Mucosa of gallbladder (tissue), 1 donor: Measurements from ENCODE around the gene TRAF1. TPM values are rescaled to one million over a fixed set of nuclear protein-coding genes. Genes with fewer than 3 reads are reported as not detected.
A peak's percentile ranks its signal among the peaks of the same experiment; 100 is the strongest.

Source experiments
- DNase-seq: peaks from one replicate; pipeline ENCODE4 v3.0.0-alpha.2; 2020; ENCODE audit warnings: low spot score
- total RNA-seq: library from RNA; stranded (reverse); gene quantifications from one replicate; pipeline ENCODE4 v1.2.1, GENCODE V29; 2021
- donor health status: DM: no; HTN: no; CAD: no.

The TRAF1 gene
- total RNA-seq, 1 donor from 2014 or later = 7.9 TPM

DNA sequence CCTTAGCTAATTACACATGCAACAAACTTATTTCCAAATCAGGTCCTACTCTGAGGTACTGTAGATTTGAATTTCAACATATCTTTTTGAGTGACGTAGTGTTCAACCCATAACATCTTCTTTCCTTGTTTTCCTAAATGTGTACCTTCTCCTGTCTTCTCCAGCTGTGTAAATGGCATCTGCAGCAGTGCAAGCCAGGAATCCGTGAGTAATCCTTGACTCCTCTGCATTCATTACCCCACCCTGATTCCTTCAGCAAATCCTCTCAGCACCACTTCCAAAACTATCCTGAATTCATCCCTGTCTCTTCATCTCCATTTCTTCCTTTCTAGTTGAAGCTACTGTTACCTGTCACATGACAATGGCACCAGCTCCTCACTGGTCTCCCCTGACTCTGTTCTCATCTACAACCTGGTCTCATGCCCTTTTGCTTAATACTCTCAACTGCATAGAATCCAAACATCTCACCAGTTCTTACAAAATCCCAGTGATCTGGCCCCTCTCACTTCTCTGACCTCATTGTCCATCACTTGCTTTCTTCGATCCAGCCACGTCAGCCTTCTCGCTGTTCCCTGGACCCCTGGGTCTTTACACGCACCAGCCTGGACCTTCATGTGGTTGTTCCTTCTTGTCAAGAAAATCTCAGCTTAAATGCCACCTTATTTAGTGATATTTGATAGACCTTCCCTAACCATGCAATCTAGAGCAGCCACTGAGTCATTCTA is 14.6 kb upstream of the TRAF1 start:
- DNase-seq = no peak

DNA sequence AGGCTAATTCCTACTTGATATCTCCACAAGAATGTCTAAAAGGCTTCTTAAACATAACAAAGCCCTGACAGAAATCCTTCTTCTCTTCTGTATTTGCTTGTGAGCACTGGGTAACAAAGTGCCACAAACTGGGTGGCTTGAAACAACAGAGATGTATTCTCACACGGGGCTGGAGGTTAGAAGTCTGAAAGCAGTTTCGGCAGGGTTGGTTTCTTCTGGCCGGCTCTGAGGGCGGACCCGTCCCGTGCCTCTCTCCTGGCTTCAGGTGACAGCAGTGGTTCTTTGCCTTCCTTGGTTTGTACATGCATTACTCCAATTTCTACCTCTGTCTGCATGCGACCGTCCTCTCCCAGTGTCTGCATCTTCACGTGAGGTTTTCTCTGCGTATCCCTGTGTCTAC is 14.0 kb upstream of the TRAF1 start:
- no peak for DNase-seq

DNA sequence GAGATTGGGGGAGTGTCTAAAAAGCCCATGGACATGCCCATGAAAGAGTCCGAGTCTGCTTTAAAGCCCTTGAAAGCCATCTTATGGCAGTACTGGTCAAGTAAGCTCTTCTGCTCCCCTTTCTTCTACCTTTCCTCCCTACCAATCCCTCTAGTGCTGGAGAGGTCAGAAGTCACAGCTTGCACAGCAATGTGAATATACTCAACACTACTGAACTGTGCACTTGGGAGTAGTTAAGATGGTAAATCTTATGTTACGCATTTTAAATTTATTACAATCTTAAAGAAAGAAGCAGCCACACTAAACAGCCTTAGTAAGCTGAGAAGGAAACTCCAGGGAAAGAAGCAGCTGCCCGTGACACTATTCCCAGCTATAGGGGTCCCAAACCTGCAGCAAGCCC is 12.3 kb upstream of the TRAF1 start:
- no peak for DNase-seq

DNA sequence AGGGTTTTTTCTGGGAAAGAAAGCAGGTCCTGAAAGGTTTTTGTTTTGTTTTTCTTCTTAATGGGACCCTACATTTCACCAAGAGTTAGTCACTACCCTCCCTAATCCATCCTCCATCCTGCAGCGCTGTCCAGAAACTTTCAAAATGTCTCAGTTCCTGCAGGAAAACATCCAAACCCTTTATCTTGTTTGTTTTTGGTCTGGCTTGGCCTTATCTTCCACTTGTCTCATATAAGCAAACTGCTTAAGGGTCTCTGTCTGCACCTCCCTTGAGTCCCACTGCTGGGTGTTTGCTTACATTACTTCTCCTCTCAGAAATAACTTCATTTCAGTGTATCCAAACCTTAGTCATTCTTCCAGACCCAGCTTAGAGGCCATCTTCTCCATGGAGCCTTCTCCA is 11.0 kb upstream of the TRAF1 start:
- DNase-seq = no peak

DNA sequence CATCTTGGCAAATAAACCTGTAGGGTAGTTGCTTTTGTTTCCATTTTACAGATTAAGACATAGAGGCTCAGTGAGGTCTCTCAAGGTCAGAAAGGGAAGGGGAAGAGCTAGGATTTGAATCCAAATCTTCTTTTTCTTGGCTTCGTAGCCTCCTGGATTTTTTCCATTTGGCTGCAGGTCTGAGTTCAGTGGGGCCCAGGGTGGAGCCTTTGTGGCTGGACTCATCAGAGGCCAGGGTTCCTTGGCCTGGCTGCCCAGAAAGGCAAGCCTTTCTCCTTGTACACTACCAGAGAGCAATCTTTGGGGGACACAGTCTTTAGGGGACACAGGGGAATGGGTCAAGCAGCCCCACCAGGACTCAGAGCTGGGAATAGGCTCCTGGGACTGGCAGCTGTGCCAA is 10.5 kb upstream of the TRAF1 start:
- DNase-seq = no peak

DNA sequence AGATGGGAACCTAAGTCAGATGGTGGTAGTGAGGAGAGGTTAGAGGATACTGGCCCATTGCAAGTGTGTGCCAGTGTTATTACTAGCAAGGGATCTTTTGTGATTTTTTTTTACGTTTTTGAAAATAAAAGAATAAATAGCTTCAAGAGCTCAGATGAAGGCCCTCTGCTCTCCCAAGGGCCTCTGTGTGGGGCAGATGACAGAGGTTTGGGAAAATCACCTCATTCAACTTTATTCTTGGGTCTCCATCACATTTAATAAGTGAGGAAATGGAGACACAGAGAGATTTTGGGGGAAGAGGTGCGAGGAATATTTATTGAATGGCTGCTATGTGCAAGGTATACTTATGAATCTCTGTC is 10.1 kb upstream of the TRAF1 start:
- no peak for DNase-seq

DNA sequence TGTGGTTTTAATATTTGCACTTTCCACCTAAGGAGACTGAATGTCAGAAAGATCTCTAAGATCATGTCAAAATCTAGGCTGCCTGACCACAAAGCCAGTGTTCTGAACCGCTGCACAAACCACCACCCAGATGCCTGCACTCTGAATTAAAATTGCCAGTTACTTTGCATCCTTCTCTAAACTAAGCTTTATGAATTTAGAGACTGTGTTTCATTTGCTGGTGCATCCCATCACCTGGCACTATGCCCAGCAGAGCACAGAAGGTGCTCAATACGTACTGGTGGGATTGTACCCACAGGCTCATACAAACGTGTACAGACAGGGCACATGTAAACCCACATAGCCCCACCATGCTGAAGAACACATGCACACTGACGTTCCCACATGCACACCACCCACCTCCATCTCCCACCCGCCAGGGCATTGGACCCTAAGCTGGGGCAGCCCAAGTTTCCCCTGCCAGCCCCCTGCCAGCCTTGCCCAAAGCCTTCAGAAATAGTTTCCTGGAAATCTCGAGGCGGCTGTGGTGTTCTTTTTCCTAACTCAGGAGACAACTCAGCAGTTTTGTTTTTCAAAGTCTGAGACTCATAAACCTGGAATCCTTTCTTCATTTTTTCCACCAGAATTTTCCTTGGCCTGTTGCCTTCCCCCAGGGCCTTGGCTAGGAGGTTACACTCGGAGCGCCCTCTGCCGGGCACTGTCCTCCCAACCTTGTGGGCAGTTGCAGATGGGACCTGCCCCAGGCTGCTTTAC is 9.6 kb upstream of the TRAF1 start:
- DNase-seq = peak; percentile 93

DNA sequence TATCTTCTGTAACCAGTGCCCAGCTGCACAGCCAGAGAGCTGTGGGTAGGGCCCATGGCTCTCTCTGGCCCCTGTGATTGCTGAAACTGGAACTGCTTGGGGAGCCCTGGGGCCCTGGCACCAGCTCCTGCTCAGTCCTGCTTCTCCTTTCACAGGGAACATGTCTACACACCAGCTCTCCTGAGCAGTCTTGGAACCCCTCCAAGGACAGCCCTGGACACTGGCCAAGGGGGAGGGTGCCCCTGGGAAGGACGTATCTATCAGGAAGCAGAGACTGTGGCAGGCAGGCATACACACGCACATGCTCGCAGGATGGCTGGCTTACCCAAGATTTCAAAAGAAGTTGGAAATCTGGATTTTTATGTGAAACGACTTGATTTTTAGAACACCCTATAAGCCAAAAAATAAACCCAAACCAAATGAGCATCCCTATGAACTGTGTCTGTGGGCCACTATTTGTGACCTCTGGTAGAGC is 8.8 kb upstream of the TRAF1 start:
- peak; percentile 96 for DNase-seq

DNA sequence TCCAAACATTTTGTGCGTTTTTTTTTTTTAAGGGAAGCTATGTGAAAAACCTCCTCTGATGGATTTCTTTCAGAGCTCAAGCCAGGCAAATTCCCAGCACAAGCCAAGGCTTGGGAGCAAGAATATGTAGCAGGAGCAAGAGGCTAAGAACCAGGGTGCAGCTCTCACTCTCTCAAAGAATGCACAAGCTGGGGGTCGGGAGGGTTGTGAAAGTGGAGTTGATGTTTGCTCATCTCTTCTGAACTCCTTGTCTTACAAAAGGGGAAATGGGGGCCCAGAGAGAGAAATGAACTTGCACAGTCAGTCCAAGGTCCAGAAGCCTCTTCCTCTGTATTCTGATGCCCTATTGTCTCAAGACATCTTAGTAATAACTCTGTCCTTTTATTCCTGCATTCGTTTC is 7.7 kb upstream of the TRAF1 start:
- DNase-seq = no peak

DNA sequence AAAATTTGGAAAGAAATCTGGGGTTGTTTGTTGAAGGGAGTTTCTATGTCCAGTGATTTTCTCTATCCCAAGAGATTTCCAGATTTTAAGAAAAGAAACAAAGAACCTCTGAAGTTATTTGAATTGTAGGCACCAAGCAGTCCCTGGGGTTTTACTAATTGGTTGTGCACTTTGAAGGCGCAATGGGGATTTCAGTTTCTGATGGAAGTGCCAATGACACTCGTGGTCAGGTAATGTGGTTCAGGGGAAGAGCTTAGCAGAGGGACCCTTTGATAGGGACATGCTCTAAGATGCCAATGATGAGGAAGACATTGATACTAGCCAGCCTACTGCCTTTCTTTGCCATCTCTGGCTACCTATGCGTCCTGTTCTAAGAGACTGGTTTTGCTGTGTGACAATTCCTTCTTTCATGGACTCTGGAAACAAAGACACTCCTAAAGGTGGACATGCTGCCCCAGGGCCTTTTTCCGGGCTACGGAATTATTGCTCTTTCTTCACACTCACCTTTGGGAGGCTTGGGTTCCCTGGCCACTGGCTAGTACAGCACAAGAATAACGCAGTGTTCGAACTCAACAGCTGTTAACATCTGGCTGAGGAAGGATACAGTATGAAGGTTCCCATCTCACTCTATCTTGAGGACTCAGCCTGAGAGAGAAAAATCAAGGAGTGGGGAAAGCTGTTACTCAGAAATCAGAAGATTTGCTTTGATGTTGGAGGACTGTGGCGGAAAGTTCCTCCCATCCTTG is 6.9 kb upstream of the TRAF1 start:
- no peak for DNase-seq

DNA sequence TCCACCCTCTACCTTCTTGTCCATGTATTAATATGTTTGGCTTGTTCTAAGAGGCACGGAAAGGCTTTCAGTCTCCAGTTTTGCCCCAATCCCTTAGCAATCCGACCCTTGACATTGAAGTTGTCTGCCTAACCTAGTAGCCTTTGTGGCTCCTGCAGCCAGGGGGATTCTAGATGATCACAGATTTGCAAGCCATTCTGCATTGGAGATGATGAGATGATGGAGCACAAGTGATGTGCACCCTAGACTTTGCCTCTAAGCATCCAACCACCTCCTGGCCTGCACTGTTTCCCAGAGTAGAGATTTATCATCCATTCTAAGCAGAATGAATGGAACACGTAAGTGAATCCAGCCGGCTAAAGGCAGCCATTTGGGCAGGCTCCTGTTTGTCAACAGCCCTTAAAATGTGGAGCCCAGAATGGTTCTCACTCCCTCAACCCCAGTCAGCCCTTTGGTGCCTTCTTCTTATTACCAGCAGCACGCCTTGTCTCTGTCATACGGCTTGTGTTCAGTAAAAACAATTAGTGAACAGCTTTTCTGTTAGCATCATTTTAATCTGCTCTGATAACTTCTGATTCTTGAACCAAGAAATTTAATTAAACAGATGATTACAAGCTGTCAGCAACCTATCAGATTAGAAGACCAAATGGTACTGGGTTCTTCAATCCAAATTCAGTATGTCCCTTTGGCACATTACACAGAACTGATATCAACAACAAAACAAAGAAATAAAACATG is 5.7 kb upstream of the TRAF1 start:
- DNase-seq = no peak

DNA sequence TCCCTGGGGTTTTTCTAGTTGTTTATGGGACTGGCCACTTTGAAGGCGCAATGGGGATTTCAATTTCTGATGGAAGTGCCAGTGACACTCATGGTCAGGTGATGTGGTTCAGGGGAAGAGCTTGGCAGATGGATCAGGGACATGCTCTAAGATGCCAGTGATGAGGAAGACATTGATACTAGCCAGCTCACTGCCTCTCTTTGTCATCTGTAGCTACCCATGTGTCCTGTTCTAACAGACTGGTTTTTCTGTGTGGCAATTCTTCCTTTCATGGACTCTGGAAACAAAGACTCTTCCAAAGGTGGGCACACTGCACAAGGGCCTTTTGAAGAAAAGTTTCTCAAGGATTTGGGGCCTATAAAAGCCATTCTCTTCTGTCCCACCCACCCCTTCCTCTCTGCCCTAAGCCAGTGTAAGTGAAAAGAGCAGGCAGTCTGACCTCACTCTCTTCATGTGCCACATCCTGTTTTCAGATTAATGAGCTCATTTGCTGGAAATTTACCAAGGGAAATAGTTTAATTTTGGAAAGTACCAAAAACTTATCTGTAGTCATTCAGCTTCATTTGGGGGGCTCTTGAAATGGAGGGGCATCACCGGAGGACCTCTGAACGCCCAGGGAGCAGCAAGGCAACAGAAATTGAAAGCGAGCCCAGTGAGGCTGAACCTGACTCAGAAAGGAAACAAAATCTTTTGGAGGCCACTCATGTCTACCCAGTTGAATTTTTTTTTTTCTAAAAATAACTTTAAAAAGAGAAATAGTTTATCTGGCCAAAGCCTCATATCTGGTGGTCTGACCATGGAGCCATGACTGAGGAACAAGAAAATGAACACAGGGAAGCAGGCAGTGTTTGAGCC is 4.9 kb upstream of the TRAF1 start:
- no peak for DNase-seq

DNA sequence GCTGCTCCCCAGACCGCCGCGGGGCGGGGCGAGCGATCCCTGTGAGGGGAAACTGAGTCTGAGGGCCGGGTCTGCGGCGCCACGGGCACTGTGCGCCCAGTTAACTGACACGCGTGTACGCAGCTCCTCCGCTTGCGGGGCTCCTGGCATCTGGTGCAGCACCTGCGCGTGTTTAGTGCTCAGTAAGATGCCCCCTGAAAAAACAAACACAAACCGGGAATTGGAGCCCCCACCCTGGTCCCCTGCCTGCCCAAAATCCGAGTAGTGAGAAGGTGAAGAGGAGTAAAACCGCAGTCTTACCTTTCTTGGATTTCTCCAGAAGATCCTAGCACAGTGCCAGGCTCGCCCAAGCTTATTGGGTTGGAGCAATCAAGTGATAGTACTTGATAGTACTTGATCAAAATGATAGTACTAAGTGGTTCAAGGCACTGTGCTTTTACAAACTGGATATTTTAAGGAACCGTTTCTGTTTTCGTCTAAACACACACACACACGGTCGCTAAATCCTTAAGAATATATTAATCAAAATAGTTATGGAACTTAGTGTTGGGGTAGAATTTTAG is 2.7 kb upstream of the TRAF1 start:
- DNase-seq = no peak

DNA sequence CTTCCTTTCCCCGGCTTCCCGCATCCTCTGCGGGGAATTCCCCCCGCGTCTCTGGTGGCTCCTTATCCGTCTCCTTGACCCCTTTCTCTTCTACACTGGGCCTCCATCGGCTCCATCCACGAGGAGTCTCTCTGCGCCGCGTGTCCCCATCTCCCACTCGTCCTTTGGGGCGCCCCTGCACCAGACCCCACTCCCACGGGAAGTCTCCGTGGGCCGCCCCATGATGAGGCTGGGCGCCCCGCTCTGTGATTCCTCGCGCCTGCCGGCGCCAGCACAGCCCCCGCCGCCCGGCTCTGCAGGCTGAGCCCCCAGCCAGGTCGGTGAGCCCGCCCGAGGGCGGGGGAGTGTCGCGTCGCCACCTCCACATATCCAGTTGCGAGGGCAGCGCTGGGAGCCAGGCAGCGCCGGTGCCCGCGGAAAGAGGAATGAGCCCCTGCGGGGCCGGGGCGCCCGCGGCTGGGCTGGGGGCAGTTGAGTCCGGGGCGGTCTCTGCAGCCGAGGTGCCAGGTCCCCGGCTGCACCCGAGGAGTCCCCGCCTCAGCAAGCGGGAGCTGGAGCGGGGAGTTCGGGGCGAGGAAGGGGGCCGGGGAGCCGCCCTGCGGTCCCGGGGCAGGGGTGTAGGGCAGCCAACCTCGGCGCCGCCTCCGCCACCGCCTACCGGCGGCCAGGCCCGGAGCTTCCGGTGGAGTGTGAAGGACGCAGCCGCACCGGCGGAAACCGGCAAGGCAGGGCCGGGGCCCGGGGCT is 2.1 kb upstream of the TRAF1 start:
- DNase-seq = peak; percentile 67

DNA sequence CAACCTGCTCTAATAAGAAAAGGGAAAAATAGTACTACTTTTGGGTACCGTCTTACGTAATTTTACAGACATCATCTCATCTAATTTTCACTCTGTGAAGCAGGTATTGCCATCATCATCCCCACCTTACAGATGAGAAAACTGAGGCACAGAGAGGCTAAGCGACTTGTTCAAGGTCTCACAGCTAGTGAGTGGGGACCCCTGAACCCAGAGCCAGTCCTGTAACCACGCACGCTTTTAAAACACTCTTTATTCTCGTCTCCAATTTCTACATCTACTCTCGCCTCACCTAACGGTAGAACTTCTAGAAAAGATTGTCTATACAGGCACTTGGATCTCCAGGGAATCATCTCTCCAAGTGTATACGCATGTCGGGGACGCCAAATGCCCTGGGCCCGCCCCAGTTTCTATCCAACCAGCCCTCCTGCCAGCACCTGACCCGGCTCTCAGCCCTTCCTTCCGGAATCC is 1.5 kb upstream of the TRAF1 start:
- DNase-seq = peak; percentile 36

DNA sequence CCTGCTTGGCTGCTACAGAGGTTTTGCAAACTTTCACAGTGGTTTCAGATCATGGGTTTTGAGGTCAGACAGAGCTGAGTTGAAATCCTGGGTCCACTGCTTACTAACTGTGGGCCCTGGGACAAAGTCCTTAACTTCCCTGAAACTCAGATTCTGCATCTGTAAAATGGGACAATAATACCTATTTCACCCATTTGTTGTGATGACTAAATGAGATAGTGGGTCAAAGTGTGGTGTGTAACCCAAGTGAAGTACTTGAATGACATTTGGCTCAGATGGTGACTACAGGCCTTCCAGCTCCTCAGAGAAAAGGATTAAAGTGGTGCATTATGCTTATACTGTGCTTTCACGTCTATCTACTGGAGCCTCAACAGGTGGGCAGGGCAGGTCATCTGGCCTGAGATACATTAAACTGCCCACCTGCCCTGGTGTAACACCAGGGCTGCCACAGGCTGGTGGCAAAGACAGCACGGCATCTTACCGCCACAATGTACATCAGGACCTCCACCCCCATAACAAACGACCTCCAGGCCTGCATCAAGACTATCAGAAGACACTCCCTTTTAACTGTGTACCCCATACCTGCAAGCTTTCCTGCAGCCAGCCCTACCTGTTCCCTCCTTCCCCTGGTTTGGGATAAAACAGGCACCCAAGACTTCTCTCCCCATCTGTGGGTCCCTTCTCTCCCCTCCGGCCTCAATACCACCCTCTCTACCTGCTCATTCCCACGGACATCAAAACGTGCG is 846 bp upstream of the TRAF1 start:
- DNase-seq = no peak

DNA sequence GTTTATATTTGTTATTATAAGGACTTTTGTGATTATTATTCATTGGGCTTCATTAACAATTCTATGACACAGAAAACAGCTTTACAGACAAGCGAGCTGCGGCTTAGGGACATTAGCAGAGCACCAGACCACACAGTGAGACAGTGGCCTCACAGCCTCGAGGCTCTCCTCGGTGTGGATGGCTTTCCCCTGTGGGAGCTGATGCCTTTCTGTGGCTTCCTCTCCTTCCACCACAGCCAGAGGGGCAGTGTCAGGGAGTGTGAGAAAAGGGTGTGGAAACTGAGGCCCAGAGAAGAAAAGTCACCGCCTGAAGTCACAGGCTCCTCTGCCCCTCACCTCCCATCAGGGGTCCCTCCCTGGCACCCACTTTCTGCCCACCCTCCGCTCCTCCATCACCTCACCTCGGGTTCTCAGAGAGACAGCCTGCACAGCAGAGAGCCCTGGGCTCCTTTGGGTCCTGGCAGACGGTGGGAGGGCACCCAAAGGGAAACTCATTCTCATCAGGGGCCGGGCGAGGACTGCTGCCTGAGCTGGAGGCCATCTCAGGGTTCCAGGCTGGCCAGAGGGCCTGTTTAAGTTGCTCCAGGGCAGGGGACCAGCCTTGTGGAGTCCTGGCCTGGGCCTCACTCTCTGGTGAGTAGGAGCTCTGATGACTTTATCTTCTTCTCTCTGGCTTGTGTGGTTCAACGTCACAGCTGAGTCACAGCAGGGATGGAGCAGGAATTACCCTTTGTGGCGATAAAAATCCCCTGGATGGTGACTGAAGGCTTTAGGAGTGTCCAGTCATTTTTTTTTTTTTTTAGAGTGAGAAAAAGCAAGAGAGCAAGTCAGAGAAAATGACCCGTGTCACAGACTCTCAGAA is 830 bp downstream of the TRAF1 start:
- DNase-seq = no peak
